Lower leg skin (tissue), 3 donors: ENCODE measurements around the gene ODC1.

ENCODE experiments used
- CTCF ChIP-seq, 3 donors: fragments of 450-650 bp; IDR thresholded peaks; one replicate each; pipeline ENCODE4 v1.5.1; 2016; ENCODE audit warnings: antibody characterized with exemption in 3 of 3, mild to moderate bottlenecking in 3 of 3, moderate library complexity in 2 of 3
- POLR2A ChIP-seq, 2 donors: fragments of 450-650 bp; IDR thresholded peaks; one replicate each; pipeline ENCODE4 v1.6.1; 2016 to 2017; ENCODE audit warnings: antibody characterized with exemption in 2 of 2, mild to moderate bottlenecking in 1 of 2, moderate library complexity in 1 of 2

- TF ChIP-seq CTCF (IDR thresholded peaks at IDR 0.05) (no peak), POLR2A (IDR thresholded peaks at IDR 0.05) (no peak)
Measured at GRCh38 chr2:10423400-10423774, 24.7 kb downstream of the ODC1 start.
